HG02981 (cell line): ENCODE results near the gene SLC41A2.
"Not testable (repeated sequence)": the region's sequence is repeated elsewhere in the genome, so short reads cannot be mapped to it uniquely, and the experiment has no call there.

Source experiments
- ATAC-seq: cut with Tn5 transposase; IDR thresholded peaks from one replicate; pipeline ENCODE4 v1.9.1; 2021; ENCODE audit warnings: mild to moderate bottlenecking, moderate library complexity; ENCODE audit not compliant: unreplicated experiment

Gene SLC41A2, protein sequence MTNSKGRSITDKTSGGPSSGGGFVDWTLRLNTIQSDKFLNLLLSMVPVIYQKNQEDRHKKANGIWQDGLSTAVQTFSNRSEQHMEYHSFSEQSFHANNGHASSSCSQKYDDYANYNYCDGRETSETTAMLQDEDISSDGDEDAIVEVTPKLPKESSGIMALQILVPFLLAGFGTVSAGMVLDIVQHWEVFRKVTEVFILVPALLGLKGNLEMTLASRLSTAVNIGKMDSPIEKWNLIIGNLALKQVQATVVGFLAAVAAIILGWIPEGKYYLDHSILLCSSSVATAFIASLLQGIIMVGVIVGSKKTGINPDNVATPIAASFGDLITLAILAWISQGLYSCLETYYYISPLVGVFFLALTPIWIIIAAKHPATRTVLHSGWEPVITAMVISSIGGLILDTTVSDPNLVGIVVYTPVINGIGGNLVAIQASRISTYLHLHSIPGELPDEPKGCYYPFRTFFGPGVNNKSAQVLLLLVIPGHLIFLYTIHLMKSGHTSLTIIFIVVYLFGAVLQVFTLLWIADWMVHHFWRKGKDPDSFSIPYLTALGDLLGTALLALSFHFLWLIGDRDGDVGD

DNA sequence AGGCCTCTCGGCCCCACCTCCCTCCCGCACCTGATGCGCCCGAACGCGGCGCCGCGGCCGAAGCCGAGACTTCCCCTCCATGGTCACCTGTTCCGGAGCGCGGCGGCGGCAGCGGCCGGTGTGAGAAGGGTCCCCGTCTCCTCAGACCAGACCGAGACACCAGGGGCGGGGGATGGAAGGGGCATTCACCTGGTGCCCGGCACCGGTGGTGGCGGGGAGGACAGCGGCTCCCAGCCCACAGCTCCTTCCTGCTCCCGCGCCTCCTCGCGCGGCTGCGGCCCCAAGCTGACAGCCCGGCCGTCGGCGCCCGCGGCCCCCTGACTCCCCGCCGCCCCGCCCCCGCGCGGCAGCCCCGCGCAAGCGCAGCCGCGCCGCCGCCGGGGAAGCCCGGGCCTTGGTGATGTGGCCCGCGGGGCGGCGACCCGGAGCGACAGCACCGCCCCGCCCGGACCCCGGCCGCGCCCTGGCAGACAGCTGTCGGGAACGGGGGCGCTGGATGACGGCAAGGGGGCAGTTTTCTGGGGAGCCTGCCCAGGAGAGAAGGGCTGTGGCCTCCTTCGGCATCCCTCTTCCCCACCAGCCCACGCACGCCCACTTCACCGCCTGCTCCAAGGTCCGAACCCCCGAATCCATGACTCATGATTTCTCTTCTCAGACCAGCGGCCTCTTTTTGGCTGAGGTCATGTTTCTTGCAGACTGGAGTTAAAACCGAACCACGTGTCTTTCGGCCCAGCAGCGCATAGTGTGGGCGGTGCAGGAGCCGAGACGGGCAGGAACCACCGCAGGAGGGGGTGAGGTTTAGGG lies at the start of gene SLC41A2:
Gene SLC41A2 (minus strand): TSS at position 290 of the 804 bp plus-strand sequence. CDS start 29,763 bp downstream, outside the sequence.
- peak; percentile 73 for ATAC-seq

DNA sequence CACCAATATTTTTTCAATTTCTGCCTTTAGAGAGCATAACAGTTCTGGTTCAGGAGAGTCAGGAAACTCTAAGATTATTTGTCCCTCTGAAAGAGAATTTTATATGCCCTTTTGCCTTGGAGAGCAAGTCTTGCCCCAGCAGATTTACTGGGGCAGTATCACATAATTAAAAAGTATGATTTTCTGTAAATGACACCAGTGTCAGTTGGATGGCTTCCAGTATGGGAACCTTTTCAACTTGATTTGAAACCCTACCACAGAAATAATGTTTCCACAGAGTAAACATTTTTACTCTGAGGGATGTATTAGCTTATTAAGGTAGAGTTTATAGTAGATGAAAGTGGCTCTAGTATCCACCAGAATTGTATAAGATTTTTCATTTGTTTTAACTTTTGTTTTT lies 43.4 kb upstream of the SLC41A2 start:
- no peak for ATAC-seq

DNA sequence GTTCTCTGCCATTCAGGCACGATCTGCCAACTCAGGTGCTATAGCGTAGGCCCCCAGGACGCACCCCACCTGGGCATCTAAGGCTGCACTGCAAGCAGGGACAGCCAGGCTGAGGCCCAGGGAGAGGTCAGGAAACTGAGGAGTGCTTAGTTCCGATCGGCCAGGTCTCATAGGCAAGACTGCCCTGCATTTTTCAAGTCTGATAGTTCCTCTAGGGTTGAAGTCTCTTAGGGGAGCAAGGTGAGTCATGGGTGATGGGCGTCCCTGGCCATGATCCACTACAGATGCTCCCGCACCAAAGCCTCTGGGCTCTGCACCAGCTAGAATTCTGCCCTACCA lies 41.2 kb upstream of the SLC41A2 start:
- ATAC-seq: no peak

DNA sequence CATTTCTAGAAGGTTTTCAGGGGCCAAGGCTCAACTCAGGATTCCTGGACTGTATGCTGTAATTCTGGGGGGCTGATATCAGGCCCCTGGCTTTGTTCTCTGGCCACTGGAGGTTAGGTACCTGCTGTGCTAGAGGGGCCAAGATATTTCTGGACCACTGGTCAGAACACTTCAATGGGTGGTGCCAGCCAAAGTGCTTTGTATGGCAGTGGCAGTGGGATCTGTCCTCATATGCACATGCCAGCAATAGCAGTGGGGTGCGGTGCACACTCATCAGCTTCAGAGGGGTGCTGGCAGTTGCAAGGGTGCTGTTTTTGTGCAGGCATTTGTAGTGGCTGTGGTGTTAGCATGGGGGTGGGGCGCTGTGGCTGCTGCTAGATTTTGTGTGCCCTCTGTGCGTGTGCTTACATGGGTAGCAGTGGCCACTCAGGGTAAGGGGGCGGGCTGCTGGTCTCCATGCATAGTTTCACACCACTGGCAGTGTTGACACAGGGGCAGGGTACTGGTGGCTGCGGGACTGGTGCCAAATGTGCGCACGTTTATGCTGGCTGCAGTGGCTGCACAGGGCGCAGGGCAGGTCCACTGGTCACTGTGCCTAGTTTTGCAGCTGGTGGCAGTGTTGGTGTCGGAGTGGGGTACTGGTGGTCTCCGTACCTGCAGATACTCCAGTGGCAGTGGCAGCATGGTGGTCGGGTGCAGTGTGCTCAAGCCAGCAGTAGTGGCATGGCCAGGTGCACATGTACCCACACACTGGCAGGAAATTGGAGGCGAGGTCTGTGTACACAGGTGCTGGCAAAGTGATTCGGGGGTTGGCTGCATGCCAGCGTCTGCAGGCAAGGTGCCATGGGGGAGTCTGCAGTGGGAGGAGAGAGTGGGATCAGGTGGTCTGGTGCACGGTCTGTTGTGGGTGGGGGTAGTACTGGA lies 40.6 kb upstream of the SLC41A2 start:
- ATAC-seq: no peak

DNA sequence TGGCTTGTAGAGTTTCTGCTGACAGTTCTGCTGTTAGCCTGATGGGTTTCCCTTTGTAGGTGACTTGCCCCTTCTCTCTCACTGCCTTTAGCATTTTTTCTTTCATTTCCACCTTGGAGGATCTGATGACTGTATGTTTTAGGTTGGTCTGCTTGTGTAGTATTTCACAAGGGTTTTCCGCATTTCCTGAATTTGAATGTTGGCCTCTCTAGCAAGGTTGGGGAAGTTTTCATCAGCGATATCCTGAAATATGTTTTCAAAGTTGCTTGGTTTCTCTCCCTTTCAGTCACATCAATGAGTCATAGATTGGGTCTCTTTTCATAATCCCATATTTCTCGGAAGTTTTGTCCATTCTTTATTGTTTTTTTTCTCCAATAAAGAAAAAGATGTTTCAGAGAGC lies 39.5 kb upstream of the SLC41A2 start:
- ATAC-seq: no peak

DNA sequence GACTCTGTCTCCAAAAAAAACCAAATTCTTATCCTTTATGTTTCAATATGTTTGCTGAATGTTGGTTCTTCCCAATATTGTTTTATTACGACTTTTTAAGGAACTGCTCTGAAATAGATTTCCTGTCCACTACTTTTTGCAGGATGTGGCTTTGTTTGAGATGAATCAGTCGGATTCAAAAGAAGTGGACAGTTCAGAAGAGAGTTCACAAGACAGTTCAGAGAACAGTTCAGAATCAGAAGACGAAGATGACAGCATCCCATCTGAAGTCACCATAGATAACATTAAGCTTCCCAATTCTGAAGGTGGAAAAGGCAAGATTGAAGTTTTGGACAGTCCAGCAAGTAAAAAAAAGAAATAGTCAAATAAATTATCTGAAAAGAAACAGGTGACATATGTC lies 36.2 kb upstream of the SLC41A2 start:
- ATAC-seq: no peak

DNA sequence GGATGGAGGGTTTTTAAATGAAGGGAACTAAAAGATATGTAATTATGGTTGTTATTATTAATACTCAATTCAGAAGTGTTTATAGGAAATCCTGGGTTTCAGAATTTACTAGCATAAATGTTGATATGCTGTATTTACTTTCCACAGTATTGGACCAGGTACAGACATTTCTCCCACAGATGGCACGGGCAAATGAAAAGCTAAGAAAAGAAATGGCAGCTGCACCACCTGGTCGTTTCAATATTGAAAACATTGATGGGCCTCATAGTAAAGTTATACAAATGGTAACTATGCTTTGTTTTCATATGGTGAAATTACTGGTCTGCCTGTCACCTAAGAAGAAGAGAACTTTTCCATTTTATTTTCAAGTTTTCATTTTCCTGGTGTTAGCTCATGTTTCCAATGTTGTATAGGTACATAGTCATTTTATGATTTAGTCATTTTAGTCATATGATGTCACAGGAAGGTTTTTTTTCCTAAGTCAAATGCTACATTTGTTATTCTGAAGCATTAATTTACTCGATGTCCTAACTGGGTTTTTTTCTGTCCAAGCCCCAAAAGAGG lies 33.6 kb upstream of the SLC41A2 start:
- no peak for ATAC-seq

DNA sequence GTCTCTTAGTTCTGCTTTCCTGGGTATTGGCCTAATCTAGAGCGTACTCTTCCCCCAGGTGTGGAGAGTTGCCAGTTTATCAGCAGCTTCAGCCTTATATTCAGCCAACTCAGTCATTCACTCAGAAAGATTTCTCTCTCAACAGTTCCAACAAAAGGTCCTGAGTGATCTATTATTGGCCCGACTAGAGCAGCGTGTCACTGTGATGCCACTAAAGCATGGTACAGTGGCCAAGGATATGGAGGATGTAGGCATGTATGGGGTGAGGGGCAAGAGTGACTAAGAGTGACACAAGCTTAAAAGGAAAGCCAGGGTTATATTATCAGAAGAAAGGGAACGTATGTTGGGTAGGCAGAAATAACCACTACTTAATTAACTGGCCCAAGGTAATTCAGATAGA lies 32.9 kb upstream of the SLC41A2 start:
- ATAC-seq: no peak

DNA sequence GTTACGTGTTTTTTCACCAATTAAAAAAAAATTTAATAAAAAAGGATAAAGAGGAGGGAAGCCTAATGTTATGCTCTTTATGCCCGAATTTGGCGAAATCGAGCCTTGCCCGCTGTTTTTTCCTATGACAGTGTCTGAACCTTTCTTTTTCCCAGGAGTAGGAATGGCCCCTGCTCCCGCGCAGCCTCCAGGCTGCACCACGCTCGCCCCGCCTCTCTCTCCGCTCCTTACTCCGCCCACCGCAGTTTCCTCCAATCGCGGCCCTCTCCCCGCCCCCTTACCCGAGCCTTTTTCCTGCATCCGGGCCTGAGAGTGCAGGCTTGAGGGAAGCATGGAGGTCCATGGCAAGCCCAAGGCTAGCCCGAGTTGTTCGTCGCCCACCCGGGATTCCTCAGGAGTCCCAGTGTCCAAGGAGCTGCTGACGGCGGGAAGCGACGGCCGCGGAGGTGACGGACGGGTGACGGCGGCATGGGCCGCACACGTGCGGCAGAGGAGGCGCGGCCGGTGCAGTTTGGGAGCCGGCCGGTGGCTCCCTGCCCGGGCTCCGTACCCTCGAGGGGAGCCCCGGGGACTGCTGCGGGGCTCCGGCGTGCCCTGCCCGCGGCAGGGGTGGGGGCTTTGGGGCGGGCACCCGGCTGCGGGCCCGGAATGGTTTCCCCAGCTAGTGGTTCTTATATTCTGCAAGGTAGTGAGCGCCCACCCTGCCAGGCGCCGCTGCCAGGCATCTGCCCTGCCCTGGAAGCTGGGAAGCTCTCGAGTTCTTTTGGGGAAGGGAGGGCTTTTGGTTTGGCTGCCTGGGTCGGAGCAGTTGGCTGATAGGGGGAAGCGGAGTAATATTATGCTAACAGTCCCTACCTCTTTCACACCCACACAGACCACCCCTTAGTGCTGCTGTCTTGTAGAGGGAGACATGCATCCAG lies 28.2 kb upstream of the SLC41A2 start, which contains the start of gene NOPCHAP1:
Gene NOPCHAP1 (plus strand): TSS at position 295 of the 920 bp plus-strand sequence. CDS start 37 bp downstream, at position 332.
- peak; percentile 90 for ATAC-seq

DNA sequence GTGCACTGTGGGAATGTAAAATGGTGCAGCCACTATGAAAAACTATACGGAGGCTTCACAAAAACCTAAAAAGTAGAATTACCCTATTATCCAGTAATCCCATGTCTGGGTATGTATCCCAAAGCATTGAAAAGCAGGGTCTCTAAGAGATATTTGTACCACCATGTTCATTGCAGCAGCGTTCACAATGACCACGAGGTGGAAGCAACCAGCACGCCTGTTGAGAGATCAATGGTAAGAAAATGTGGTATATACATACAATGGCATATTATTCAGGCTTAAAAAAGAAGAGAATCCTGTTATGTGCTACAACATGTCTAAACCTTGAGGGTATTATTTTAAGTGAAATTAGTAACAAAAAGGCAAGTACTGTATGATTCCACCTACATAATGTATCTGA lies 27.1 kb upstream of the SLC41A2 start:
- ATAC-seq: no peak

DNA sequence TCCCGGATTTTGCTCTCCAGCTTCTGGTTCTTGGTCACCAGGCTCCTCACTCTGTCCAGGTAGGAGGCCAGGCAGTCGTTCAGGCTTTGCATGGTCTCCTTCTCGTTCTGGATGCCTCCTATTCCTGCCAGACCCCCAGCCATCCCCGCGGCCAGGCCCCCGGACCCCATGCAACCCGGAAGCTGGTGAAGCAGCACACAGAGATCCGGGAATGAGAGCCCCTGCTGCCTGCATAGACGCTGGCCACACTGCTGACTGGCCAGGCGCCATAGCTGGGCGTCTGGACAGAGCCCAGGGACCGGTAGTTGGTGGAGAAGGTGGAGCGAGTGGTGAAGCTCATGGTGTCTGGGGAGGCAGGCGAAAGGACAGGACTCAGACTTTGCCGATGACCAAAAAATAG lies 19.6 kb upstream of the SLC41A2 start:
- ATAC-seq: not testable (repeated sequence)

DNA sequence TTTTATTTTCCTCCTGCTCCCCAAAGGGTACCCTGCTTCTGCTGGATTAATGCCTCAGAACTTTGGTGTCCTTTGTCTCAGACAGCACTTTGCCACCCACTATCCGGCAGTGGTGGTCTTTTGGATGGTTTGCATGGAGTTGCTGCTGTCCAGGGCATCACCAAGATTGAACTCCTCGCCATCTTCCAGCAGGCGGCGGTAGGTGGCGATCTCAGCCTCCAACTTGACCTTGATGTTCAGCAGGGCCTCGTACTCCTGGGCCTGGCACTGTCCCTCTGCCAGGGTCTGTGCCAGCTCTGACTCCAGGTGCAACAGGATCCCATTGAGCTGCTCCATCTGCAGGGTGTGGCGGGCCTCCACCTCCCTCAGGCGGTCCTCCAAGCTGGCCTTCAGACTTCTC lies 18.6 kb upstream of the SLC41A2 start:
- ATAC-seq: no peak

DNA sequence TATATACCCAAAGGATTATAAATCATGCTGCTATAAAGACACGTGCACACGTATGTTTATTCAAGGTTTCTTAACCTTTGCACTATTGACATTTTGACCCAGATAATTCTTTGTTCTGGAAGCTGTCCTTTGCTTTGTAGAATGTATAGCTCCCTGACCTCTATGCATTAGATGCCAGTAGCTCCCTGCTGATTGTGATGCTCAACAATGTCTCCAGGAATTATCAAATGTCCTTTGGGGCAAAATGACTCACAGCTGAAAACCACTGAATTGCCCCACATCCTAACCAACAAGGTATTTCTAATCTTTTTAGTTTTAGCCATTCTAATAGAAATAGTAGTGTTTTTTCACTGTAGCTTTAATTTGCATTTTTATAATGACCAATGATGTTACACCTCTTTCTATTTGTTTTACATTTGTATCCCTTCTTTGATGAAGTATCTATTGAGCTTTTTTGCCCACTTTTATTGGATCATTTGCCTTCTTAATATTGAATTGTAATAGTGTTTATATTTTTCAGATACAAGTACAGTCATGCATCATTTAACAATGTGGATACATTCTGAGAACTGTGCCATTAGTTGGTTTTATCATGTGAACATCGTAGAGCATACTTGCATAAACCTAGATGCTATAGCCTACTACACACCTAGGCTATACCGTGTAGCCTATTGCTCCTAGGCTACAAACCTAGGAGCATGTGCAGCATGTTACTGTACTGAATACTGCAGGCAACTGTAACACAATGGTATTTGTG lies 17.7 kb upstream of the SLC41A2 start:
- ATAC-seq: no peak

DNA sequence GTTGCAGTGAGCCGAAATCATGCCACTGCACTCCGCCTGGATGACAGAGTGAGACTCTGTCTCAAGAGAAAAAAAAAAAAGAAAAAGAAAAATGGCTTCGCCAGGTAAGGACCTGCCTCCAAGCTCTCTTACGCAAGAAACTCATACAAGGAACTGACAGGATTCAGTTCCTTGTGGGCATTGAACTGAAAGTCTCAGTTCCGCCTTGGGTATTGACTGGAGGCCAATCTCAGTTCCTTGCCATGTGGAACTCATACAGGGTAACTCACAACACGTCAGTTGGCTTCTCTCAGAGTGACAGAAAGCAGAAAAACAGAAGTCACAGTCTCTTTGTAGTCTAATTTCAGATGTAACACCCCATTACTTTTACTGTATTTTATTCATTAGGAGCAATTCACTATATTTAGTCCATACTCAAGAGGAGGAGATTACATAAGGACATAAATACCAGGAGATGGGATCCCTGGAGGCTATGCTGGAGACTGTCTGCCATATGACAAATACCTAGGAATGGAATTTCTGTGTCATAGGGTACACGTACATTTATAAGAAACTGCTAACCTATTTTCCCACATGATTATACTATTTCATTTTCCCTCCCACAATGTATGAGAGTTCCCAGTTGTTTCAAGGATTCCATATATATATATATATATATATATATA lies 16.7 kb upstream of the SLC41A2 start:
- ATAC-seq: peak; percentile 99

DNA sequence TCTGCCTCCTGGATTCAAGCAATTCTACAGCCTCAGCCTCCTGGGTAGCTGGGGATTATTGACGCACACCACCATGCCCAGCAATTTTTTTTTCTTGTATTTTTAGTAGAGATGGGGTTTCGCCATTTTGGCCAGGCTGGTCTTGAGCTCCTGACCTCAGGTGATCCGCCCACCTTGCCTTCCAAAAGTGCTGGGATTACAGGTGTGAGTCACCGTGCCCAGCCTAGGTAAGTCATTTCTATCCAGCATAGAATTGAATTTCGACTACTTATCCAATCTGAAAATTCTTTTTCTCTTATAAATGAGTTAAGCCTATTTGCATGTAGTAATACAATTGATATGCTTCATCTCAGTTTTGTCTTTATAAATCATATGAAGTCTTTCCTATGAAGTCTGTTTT lies 15.2 kb upstream of the SLC41A2 start:
- no peak for ATAC-seq

DNA sequence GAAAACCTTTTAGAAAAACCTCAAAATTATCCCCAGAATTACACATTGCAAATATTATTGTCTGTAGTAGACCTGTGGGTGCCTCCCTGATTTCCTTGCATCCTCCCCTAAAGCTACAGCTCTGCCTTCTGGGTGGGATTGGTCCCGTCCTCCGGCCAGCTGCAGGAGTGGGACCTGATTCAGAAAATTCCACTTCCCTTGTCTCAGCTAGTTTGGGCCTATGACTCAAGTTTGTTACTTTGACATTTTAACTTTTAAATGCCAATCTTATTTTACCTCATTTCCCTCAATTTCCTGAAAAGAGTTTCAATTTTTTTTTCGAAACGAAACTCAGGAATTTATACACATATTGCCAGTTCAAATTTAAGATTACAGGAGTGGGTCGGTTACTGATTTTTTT lies 13.2 kb upstream of the SLC41A2 start:
- no peak for ATAC-seq

DNA sequence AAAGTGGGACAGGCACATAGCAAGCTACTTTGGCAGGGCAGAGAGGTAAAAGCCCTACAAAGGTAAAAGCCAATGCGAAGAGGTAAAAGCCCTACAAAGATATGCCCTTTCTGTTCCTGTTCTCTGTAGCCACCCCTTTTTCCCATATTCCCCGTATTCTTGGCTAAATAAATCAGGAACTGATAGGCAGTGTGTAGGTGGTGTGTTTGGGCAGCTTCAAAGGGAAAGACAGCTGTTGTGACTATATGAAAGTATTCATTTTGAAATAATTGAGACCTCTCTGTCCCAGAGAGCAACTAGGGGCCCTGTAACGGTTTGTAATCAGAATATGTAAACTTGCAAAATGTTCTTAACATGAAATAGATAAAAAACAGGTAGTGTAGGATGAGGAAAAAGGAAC lies 11.3 kb upstream of the SLC41A2 start:
- ATAC-seq: no peak

DNA sequence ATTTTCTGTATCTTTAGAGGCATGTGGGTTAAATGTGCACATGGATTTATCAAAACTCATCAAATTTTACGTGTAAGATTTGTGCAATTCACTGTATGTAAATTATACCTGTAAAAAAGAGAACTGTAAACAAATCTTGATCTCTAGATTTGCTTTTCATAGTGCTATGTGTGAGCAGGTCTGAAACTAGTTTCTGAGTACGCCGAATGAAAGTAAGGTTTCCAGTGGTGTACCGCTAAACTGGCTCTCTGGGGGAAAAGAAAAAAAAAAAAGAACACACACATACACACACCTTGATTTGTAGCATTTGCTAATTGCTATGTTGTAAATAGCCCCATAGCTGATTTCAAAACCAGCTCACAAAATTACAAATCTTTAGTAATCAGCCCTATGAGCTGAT lies 8.6 kb upstream of the SLC41A2 start:
- ATAC-seq: peak; percentile 85
